HEK293 (cell line): Measurements from ENCODE around the gene GLDC.

ENCODE experiments used
- MEIS1 ChIP-seq: sonication (generic); formaldehyde crosslinking; IDR thresholded peaks from 2 replicates; pipeline ENCODE4 v1.8.1; 2022; ENCODE audit warnings: missing genetic modification reagents, mild to moderate bottlenecking, borderline replicate concordance
- MYNN ChIP-seq: fragments of 450-650 bp; formaldehyde crosslinking; IDR thresholded peaks from 2 replicates; pipeline ENCODE4 v1.5.1; 2016; ENCODE audit warnings: missing biosample characterization, missing genetic modification characterization, borderline replicate concordance
- SETDB1 ChIP-seq: IDR thresholded peaks from one replicate; pipeline ENCODE4 v1.6.1; 2017; ENCODE audit warnings: mild to moderate bottlenecking, low read length, moderate library complexity, mixed read lengths; ENCODE audit not compliant: insufficient read length
- YY1 ChIP-seq: fragments of 450-650 bp; formaldehyde crosslinking; IDR thresholded peaks from 2 replicates; pipeline ENCODE4 v1.5.1; 2018; ENCODE audit warnings: missing biosample characterization, missing genetic modification characterization
- ZFP37 ChIP-seq: fragments of 450-650 bp; formaldehyde crosslinking; IDR thresholded peaks from 2 replicates; pipeline ENCODE4 v1.5.1; 2016; ENCODE audit warnings: missing biosample characterization, missing genetic modification characterization
- ZNF335 ChIP-seq: fragments of 450-650 bp; formaldehyde crosslinking; conservative IDR thresholded peaks from 2 replicates; pipeline ENCODE4 v1.5.1; 2016; ENCODE audit warnings: missing biosample characterization, missing genetic modification characterization
- ZNF555 ChIP-seq: fragments of 450-650 bp; formaldehyde crosslinking; conservative IDR thresholded peaks from 2 replicates; pipeline ENCODE4 v1.5.1; 2017; ENCODE audit warnings: missing biosample characterization, mild to moderate bottlenecking, missing genetic modification characterization, inconsistent platforms
- TF ChIP-seq, protein P1 (sequence below): fragments of 450-650 bp; formaldehyde crosslinking; IDR thresholded peaks from 2 replicates; pipeline ENCODE4 v1.5.1; 2016; ENCODE audit warnings: missing biosample characterization, missing genetic modification characterization
- TF ChIP-seq, protein P2 (sequence below): fragments of 450-650 bp; formaldehyde crosslinking; IDR thresholded peaks from 2 replicates; pipeline ENCODE4 v1.5.1; 2016; ENCODE audit warnings: missing biosample characterization, missing genetic modification characterization
- TF ChIP-seq, protein P3 (sequence below): fragments of 450-650 bp; formaldehyde crosslinking; IDR thresholded peaks from 2 replicates; pipeline ENCODE4 v1.5.1; 2016; ENCODE audit warnings: missing biosample characterization, missing genetic modification characterization
- TF ChIP-seq, protein P4 (sequence below): sonication (generic); formaldehyde crosslinking; IDR thresholded peaks from 2 replicates; pipeline ENCODE4 v1.8.1; 2022; ENCODE audit warnings: mild to moderate bottlenecking, moderate library complexity, missing genetic modification reagents
- TF ChIP-seq, protein P5 (sequence below): fragments of 450-650 bp; formaldehyde crosslinking; IDR thresholded peaks from 2 replicates; pipeline ENCODE4 v1.5.1; 2016; ENCODE audit warnings: missing biosample characterization, missing genetic modification characterization

DNA sequence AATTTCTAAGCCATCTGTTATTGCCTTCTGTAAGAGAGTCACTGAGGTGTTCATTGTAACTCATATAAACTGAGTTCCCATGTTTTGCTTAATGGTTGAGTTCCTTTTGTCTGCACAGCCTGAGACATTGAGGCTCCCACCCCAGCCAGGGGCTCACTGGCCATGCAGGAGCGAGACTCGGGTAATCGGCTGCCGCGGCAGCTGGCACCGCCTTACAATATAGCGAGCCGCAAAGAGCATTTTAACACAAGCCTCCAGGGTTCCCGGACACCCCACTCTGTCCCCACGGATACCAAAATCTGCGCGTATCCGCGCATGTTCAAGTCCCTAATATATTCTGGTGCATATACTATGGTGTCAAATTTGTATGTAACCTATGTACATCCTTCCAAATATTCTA is 24.4 kb upstream of the GLDC start:
- TF ChIP-seq, protein P1, sequence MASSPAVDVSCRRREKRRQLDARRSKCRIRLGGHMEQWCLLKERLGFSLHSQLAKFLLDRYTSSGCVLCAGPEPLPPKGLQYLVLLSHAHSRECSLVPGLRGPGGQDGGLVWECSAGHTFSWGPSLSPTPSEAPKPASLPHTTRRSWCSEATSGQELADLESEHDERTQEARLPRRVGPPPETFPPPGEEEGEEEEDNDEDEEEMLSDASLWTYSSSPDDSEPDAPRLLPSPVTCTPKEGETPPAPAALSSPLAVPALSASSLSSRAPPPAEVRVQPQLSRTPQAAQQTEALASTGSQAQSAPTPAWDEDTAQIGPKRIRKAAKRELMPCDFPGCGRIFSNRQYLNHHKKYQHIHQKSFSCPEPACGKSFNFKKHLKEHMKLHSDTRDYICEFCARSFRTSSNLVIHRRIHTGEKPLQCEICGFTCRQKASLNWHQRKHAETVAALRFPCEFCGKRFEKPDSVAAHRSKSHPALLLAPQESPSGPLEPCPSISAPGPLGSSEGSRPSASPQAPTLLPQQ: no peak
- no peak for TF ChIP-seq ZFP37 (tag by site-specific recombination)
- TF ChIP-seq, protein P2, sequence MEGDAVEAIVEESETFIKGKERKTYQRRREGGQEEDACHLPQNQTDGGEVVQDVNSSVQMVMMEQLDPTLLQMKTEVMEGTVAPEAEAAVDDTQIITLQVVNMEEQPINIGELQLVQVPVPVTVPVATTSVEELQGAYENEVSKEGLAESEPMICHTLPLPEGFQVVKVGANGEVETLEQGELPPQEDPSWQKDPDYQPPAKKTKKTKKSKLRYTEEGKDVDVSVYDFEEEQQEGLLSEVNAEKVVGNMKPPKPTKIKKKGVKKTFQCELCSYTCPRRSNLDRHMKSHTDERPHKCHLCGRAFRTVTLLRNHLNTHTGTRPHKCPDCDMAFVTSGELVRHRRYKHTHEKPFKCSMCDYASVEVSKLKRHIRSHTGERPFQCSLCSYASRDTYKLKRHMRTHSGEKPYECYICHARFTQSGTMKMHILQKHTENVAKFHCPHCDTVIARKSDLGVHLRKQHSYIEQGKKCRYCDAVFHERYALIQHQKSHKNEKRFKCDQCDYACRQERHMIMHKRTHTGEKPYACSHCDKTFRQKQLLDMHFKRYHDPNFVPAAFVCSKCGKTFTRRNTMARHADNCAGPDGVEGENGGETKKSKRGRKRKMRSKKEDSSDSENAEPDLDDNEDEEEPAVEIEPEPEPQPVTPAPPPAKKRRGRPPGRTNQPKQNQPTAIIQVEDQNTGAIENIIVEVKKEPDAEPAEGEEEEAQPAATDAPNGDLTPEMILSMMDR: no peak
- TF ChIP-seq, protein P3, sequence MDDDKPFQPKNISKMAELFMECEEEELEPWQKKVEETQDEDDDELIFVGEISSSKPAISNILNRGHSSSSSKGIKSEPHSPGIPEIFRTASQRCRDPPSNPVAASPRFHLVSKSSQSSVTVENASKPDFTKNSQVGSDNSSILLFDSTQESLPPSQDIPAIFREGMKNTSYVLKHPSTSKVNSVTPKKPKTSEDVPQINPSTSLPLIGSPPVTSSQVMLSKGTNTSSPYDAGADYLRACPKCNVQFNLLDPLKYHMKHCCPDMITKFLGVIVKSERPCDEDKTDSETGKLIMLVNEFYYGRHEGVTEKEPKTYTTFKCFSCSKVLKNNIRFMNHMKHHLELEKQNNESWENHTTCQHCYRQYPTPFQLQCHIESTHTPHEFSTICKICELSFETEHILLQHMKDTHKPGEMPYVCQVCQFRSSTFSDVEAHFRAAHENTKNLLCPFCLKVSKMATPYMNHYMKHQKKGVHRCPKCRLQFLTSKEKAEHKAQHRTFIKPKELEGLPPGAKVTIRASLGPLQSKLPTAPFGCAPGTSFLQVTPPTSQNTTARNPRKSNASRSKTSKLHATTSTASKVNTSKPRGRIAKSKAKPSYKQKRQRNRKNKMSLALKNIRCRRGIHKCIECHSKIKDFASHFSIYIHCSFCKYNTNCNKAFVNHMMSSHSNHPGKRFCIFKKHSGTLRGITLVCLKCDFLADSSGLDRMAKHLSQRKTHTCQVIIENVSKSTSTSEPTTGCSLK (tag by site-specific recombination): no peak
- TF ChIP-seq ZNF555 (tag by site-specific recombination): no peak
- no peak for TF ChIP-seq SETDB1
- TF ChIP-seq MEIS1 (CRISPR knock-in tag): no peak
- TF ChIP-seq ZNF335 (tag by site-specific recombination): no peak
- TF ChIP-seq, protein P4, sequence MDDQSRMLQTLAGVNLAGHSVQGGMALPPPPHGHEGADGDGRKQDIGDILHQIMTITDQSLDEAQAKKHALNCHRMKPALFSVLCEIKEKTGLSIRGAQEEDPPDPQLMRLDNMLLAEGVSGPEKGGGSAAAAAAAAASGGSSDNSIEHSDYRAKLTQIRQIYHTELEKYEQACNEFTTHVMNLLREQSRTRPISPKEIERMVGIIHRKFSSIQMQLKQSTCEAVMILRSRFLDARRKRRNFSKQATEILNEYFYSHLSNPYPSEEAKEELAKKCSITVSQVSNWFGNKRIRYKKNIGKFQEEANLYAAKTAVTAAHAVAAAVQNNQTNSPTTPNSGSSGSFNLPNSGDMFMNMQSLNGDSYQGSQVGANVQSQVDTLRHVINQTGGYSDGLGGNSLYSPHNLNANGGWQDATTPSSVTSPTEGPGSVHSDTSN (CRISPR knock-in tag): no peak
- TF ChIP-seq, protein P5, sequence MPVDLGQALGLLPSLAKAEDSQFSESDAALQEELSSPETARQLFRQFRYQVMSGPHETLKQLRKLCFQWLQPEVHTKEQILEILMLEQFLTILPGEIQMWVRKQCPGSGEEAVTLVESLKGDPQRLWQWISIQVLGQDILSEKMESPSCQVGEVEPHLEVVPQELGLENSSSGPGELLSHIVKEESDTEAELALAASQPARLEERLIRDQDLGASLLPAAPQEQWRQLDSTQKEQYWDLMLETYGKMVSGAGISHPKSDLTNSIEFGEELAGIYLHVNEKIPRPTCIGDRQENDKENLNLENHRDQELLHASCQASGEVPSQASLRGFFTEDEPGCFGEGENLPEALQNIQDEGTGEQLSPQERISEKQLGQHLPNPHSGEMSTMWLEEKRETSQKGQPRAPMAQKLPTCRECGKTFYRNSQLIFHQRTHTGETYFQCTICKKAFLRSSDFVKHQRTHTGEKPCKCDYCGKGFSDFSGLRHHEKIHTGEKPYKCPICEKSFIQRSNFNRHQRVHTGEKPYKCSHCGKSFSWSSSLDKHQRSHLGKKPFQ (tag by site-specific recombination): no peak
- no peak for TF ChIP-seq MYNN (tag by site-specific recombination)
- no peak for TF ChIP-seq YY1
